CD4-positive, alpha-beta T cell treated with Interleukin-12 subunit alpha and Interleukin-12 subunit beta, for 1 hour (primary cell): ENCODE data around the gene SRP14.
A peak's percentile ranks its signal among the peaks of the same experiment; 100 is the strongest.
"Not testable (repeated sequence)": the region's sequence is repeated elsewhere in the genome, so short reads cannot be mapped to it uniquely, and the experiment has no call there.

Experiments
- DNase-seq: peaks from one replicate; pipeline ENCODE4 v3.0.0-alpha.2; 2020

The SRP14 gene

GRCh38 chr15:40038638-40039543 lies at the start of gene SRP14:
Gene SRP14, minus strand, starts transcription at chr15:40039181. Its CDS starts 65 bp downstream, at chr15:40039116.
- peak; percentile 93 for DNase-seq

GRCh38 chr15:40087991-40088928 lies 49.3 kb upstream of the SRP14 start:
- no peak for DNase-seq

- no peak for DNase-seq
Measured at GRCh38 chr15:40087068-40087810, 48.3 kb upstream of the SRP14 start.

- no peak for DNase-seq
Measured at GRCh38 chr15:40085266-40085665, 46.3 kb upstream of the SRP14 start.

GRCh38 chr15:40084650-40085049 lies 45.7 kb upstream of the SRP14 start:
- no peak for DNase-seq

- no peak for DNase-seq
Measured at GRCh38 chr15:40082195-40082883, 43.4 kb upstream of the SRP14 start.

GRCh38 chr15:40081691-40082194 lies 42.8 kb upstream of the SRP14 start:
- DNase-seq, result no peak

GRCh38 chr15:40080847-40081246 lies 41.9 kb upstream of the SRP14 start:
- no peak for DNase-seq

GRCh38 chr15:40080104-40080503 lies 41.1 kb upstream of the SRP14 start:
- no peak for DNase-seq

- no peak for DNase-seq
Measured at GRCh38 chr15:40079456-40079855, 40.5 kb upstream of the SRP14 start.

GRCh38 chr15:40075298-40076044 lies 36.5 kb upstream of the SRP14 start:
- no peak for DNase-seq

GRCh38 chr15:40074656-40075055 lies 35.7 kb upstream of the SRP14 start:
- not testable (repeated sequence) for DNase-seq

- DNase-seq, result not testable (repeated sequence)
Measured at GRCh38 chr15:40073716-40074490, 34.9 kb upstream of the SRP14 start.

- DNase-seq, result no peak
Measured at GRCh38 chr15:40072216-40072990, 33.4 kb upstream of the SRP14 start.

GRCh38 chr15:40070608-40071218 lies 31.7 kb upstream of the SRP14 start:
- no peak for DNase-seq

GRCh38 chr15:40070166-40070557 lies 31.2 kb upstream of the SRP14 start:
- DNase-seq, result no peak

- DNase-seq, result no peak
Measured at GRCh38 chr15:40069178-40070165, 30.5 kb upstream of the SRP14 start.
